Measurements from ENCODE around the gene ZBED1. TPM values are rescaled to one million over a fixed set of nuclear protein-coding genes. Genes with fewer than 3 reads are reported as not detected.

ZBED1 gene
- total and polyA plus RNA-seq, 2 donors (not counting 3 experiments of a cell fraction or from before 2014, with no cell fraction given) = 24.6 to 46.5 TPM

- intact Hi-C loops (cut with micrococcal nuclease) = no loop called here
- Histone ChIP-seq H4K20me1 (replicated peaks; ENCODE audit: control insufficient read depth, extremely low read depth, insufficient read depth, low read length) (no peaks in the 10 kb centered on the region), H3K27ac (ENCODE audit: insufficient read depth, low read depth, low read length) (no peak overlapping the region), H3K4me2 (ENCODE audit: insufficient read depth, low read length) (no peak overlapping the region), H3K27me3 (ENCODE audit: control insufficient read depth in 2 of 2, insufficient read depth in 2 of 2, low read length in 2 of 2) (no peaks in the 10 kb centered on the region), H3K36me3 (ENCODE audit: control insufficient read depth in 2 of 2, extremely low read depth in 1 of 2, insufficient read depth in 2 of 2, low read length in 2 of 2) (no peaks in the 10 kb centered on the region), H3K9ac (replicated peaks; ENCODE audit: extremely low read depth, insufficient read depth, low read length) (no peak overlapping the region), H3K79me2 (ENCODE audit: control insufficient read depth, insufficient read depth, low read length) (no peaks in the 10 kb centered on the region), H3K4me1 (ENCODE audit: control insufficient read depth, extremely low read depth, insufficient read depth, low read length) (no peaks in the 10 kb centered on the region), H3K9me1 (replicated peaks; ENCODE audit: control insufficient read depth, extremely low read depth, insufficient read depth, low read length) (no peaks in the 10 kb centered on the region), H3K9me3 (replicated peaks; ENCODE audit: control insufficient read depth, insufficient read depth, low read length) (no peaks in the 10 kb centered on the region), H3K4me3 (replicated peaks in 1 of 3; ENCODE audit: insufficient read depth in 1 of 3, low read depth in 1 of 3, low read length in 3 of 3) (no peak overlapping the region), H2AFZ (ENCODE audit: low read depth, low read length) (no peak overlapping the region)
- FAIRE-seq = no peak
- DNase-seq (ENCODE audit: low read depth, low spot score) = no peak
- ChIA-PET POLR2A (no interaction called here), CTCF (no interaction called here)
- dilution Hi-C loops (cut with MboI; ENCODE audit: extremely low pct_ligation_motif_present, low sequenced_read_pairs) = no loop called here
- no TSS peak for BruUV-seq (replicated peaks)
- TF ChIP-seq POLR2AphosphoS5 (IDR thresholded peaks at IDR 0.05; ENCODE audit: insufficient read depth, low read depth, low read length) (no peak), MAX (IDR thresholded peaks at IDR 0.05; ENCODE audit: insufficient read depth, insufficient read length) (no peak), FOS (IDR thresholded peaks at IDR 0.05; ENCODE audit: borderline replicate concordance, insufficient read depth, low read length) (no peak), GATA2 (IDR thresholded peaks at IDR 0.05; ENCODE audit: insufficient read depth, insufficient read length, low read depth, low read length) (no peak), POLR2A (IDR thresholded peaks at IDR 0.05; ENCODE audit: low read depth, low read length) (no peak), CTCF (IDR thresholded peaks at IDR 0.05; ENCODE audit: extremely low read depth in 1 of 2, insufficient read depth in 1 of 2, low read depth in 1 of 2, low read length in 2 of 2) (no peak), MYC (IDR thresholded peaks at IDR 0.05; ENCODE audit: low read depth, low read length) (no peak), EZH2 (IDR thresholded peaks at IDR 0.05; ENCODE audit: borderline replicate concordance, low read depth, low read length, severe bottlenecking) (no peak)
Measured at GRCh38 chrX:2546496-2546895, 45.7 kb upstream of the ZBED1 start.

Measured in endothelial cell of umbilical vein (primary cell).